ENCODE data around the gene RHBG. TPM values are rescaled to one million over a fixed set of nuclear protein-coding genes. Genes with fewer than 3 reads are reported as not detected.

The RHBG gene
- polyA plus RNA-seq, 1 donor from 2014 or later = not detected

- H2AFZ ChIP-seq (ENCODE audit: low read depth, low read length) = no peak overlapping the region
- no peaks in the 10 kb centered on the region for H4K20me1 ChIP-seq (ENCODE audit: insufficient read depth)
- no peaks in the 10 kb centered on the region for H3K9me3 ChIP-seq (ENCODE audit: low read length)
- no peak overlapping the region for H3K27ac ChIP-seq (ENCODE audit: low read length)
- H3F3A ChIP-seq (ENCODE audit: insufficient read depth, low read length, poor library complexity, severe bottlenecking) = no peaks in the 10 kb centered on the region
- TF ChIP-seq CTCF (IDR thresholded peaks at IDR 0.05; ENCODE audit: poor library complexity, severe bottlenecking) = no peak
- TF ChIP-seq TAF1 (IDR thresholded peaks at IDR 0.05; ENCODE audit: low read depth) = no peak
- no peak for TF ChIP-seq MXI1 (conservative IDR thresholded peaks at IDR 0.05; ENCODE audit: poor library complexity, severe bottlenecking)
- TF ChIP-seq REST (IDR thresholded peaks at IDR 0.05; ENCODE audit: borderline replicate concordance) = no peak
- TF ChIP-seq SMC3 (conservative IDR thresholded peaks at IDR 0.05; ENCODE audit: poor library complexity) = no peak
- no peak for TF ChIP-seq EZH2 (IDR thresholded peaks at IDR 0.05; ENCODE audit: borderline replicate concordance, insufficient read depth, low read length, poor library complexity, severe bottlenecking)
- TF ChIP-seq POLR2AphosphoS5 (IDR thresholded peaks at IDR 0.05) = no peak
- no peak for TF ChIP-seq EP300 (conservative IDR thresholded peaks at IDR 0.05; ENCODE audit: poor library complexity, severe bottlenecking)
- no peak for TF ChIP-seq RAD21 (conservative IDR thresholded peaks at IDR 0.05)
- H3K4me2 ChIP-seq (ENCODE audit: low read length) = no peak overlapping the region
- no peaks in the 10 kb centered on the region for H3K27me3 ChIP-seq (ENCODE audit: insufficient read depth, low read depth, low read length)
- no peaks in the 10 kb centered on the region for H3K36me3 ChIP-seq (ENCODE audit: insufficient read depth, low read length)
- H3K9me2 ChIP-seq (ENCODE audit: insufficient read depth, low read length) = no peaks in the 10 kb centered on the region
- no peaks in the 10 kb centered on the region for H3K79me2 ChIP-seq (replicated peaks; ENCODE audit: insufficient read depth, low read length)
- no peak overlapping the region for H3K4me3 ChIP-seq (ENCODE audit: low read length)
- H3K9ac ChIP-seq (ENCODE audit: low read length) = no peak overlapping the region
Measured at GRCh38 chr1:156358641-156359040, 10.4 kb upstream of the RHBG start.

GRCh38 chr1:156359249-156359648 lies 9.8 kb upstream of the RHBG start:
- no peak overlapping the region for H3K4me2 ChIP-seq (ENCODE audit: low read length)
- no peaks in the 10 kb centered on the region for H3K79me2 ChIP-seq (replicated peaks; ENCODE audit: insufficient read depth, low read length)
- no peak overlapping the region for H3K9ac ChIP-seq (ENCODE audit: low read length)
- no peaks in the 10 kb centered on the region for H3K9me2 ChIP-seq (ENCODE audit: insufficient read depth, low read length)
- H4K20me1 ChIP-seq (ENCODE audit: insufficient read depth) = no peaks in the 10 kb centered on the region
- TF ChIP-seq EP300 (conservative IDR thresholded peaks at IDR 0.05; ENCODE audit: poor library complexity, severe bottlenecking) (no peak), POLR2AphosphoS5 (IDR thresholded peaks at IDR 0.05) (no peak), EZH2 (IDR thresholded peaks at IDR 0.05; ENCODE audit: borderline replicate concordance, insufficient read depth, low read length, poor library complexity, severe bottlenecking) (no peak), REST (IDR thresholded peaks at IDR 0.05; ENCODE audit: borderline replicate concordance) (no peak), RAD21 (conservative IDR thresholded peaks at IDR 0.05) (no peak), SMC3 (conservative IDR thresholded peaks at IDR 0.05; ENCODE audit: poor library complexity) (no peak), CTCF (IDR thresholded peaks at IDR 0.05; ENCODE audit: poor library complexity, severe bottlenecking) (no peak), TAF1 (IDR thresholded peaks at IDR 0.05; ENCODE audit: low read depth) (no peak), MXI1 (conservative IDR thresholded peaks at IDR 0.05; ENCODE audit: poor library complexity, severe bottlenecking) (no peak)
- no peak overlapping the region for H3K4me3 ChIP-seq (ENCODE audit: low read length)
- no peaks in the 10 kb centered on the region for H3K36me3 ChIP-seq (ENCODE audit: insufficient read depth, low read length)
- H3K27ac ChIP-seq (ENCODE audit: low read length) = no peak overlapping the region
- H2AFZ ChIP-seq (ENCODE audit: low read depth, low read length) = no peak overlapping the region
- no peaks in the 10 kb centered on the region for H3K27me3 ChIP-seq (ENCODE audit: insufficient read depth, low read depth, low read length)
- no peaks in the 10 kb centered on the region for H3F3A ChIP-seq (ENCODE audit: insufficient read depth, low read length, poor library complexity, severe bottlenecking)
- no peaks in the 10 kb centered on the region for H3K9me3 ChIP-seq (ENCODE audit: low read length)

All from neural cell (in vitro differentiated cells).